Measurements from ENCODE around the gene ESYT3.
"Not testable (repeated sequence)": the region's sequence is repeated elsewhere in the genome, so short reads cannot be mapped to it uniquely, and the experiment has no call there.

ESYT3 gene

GRCh38 chr3:138496436-138496835 lies 62.0 kb downstream of the ESYT3 start:
- DNase-seq, result no peak

GRCh38 chr3:138497021-138497420 lies 62.6 kb downstream of the ESYT3 start:
- DNase-seq, result no peak

- DNase-seq, result no peak
These were observed 63.4 kb downstream of the ESYT3 start for GRCh38 chr3:138497851-138498250.

GRCh38 chr3:138498991-138499390 lies 64.6 kb downstream of the ESYT3 start:
- DNase-seq, result no peak

GRCh38 chr3:138507524-138507923 lies 73.1 kb downstream of the ESYT3 start:
- no peak for DNase-seq

- no peak for DNase-seq
These were observed 75.2 kb downstream of the ESYT3 start for GRCh38 chr3:138509586-138509985.

- no peak for DNase-seq
These were observed 77.5 kb downstream of the ESYT3 start for GRCh38 chr3:138511945-138512344.

GRCh38 chr3:138513090-138513843 lies 78.9 kb downstream of the ESYT3 start:
- no peak for DNase-seq

- not testable (repeated sequence) for DNase-seq
These were observed 87.0 kb downstream of the ESYT3 start for GRCh38 chr3:138521445-138521844.

Data from stimulated activated CD4-positive, alpha-beta T cell treated with anti-CD3 and anti-CD28 coated beads, Interleukin-2, amount 100 ng/mL, for 48 hours (primary cell).